ENCODE measurements around the gene HIVEP1.

- TF ChIP-seq POLR2A (IDR thresholded peaks at IDR 0.05; ENCODE audit: low read depth, low read length) (no peak), POLR2AphosphoS5 (IDR thresholded peaks at IDR 0.05; ENCODE audit: low read depth, low read length) (no peak), POU2F2 (IDR thresholded peaks at IDR 0.05; ENCODE audit: low read depth, low read length) (no peak), TAF1 (IDR thresholded peaks at IDR 0.05; ENCODE audit: low read depth, low read length) (no peak), SPI1 (IDR thresholded peaks at IDR 0.05; ENCODE audit: low read depth, low read length) (no peak), PAX5 (IDR thresholded peaks at IDR 0.05; ENCODE audit: insufficient read depth, low read length, severe bottlenecking) (no peak)
Measured at GRCh38 chr6:12172572-12172971, 160.5 kb downstream of the HIVEP1 start.

Data from GM12891 (cell line).